ENCODE results near the gene CDH8. TPM values are rescaled to one million over a fixed set of nuclear protein-coding genes. Genes with fewer than 3 reads are reported as not detected.

CDH8 gene
- total and polyA plus RNA-seq, 8 donors = 0.05 to 0.20 (median 0.15) TPM; not detected in 4

DNA sequence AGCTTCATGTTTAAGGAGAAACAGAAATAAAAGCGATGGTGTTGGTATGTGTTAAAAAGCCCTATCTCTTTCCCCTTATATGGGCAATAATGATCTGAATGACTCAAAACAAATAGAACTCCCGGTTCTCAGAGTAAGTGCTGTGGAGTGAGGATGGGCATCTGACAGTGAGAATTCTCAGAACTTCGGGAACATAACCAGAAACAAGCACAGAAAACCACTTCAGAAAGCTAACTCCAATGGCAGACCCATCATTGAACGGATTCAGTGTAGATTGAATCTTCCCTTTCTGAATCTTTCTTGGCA is 67.2 kb downstream of the CDH8 start:
- Histone ChIP-seq H3K27ac (no peak overlapping the region), H3K9me3 (no peaks in the 10 kb centered on the region), H3K36me3 (no peaks in the 10 kb centered on the region), H3K4me1 (no peaks in the 10 kb centered on the region), H3K27me3 (no peaks in the 10 kb centered on the region), H3K4me3 (no peak overlapping the region)
- TF ChIP-seq CTCF (IDR thresholded peaks at IDR 0.05) = no peak
- intact Hi-C loops (cut with DNase I) = no loop called here
- FAIRE-seq (no peak), ATAC-seq (no peak), DNase-seq (no peak)
- 27 to 42% methylated on average over 4 of the region's 4 CpGs for WGBS, 2 donors

- TF ChIP-seq CTCF (IDR thresholded peaks at IDR 0.05) = no peak
- Histone ChIP-seq H3K27me3 (no peaks in the 10 kb centered on the region), H3K4me1 (no peaks in the 10 kb centered on the region), H3K9me3 (no peaks in the 10 kb centered on the region), H3K27ac (no peak overlapping the region), H3K36me3 (no peaks in the 10 kb centered on the region), H3K4me3 (no peak overlapping the region)
- intact Hi-C loops (cut with DNase I) = no loop called here
- no peak for ATAC-seq
- 29 to 32% methylated on average over 7 of the region's 7 CpGs for WGBS, 2 donors
- DNase-seq = no peak
- FAIRE-seq = no peak
Observed at GRCh38 chr16:61968242-61969076, 67.8 kb downstream of the CDH8 start.

DNA sequence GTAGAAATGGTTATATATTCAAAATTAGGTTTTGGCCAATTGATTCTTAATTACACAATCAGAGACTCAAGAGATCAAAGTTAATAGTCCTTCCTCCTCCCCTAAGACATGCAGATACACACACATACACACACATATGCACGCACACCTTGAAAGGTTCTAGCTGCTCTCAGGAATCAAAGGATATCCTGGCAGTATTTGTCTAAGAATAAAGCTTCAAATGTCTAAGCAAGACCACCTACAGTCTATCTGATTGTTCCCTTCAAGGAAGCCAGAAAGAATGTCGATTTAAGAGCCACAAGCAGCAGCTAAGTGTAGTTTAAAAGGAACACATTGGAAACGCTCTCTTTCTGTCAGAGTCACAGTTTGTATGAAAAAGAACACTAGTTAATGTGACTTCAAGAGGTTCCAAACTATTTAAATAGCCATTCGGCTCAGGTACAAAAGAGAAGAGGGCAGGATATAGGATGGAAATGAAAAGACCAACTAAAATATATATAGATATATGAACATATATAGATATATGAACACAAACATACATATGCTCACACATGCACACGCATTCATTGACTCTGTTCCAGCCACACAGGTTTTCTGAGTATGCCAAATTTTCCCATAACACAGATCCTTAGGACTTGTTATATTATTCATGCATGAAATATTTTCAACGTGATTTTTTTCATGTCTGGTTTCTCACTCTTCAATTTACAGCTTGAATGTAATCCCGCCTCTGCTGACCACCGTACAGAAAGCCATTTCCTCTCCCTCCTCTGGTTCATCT is 79.0 kb downstream of the CDH8 start:
- DNase-seq = no peak
- no peak overlapping the region for H3K27ac ChIP-seq
- peaks cover 0 to 4% (median 0%) of the 10 kb centered on the region in 4 donors for H3K27me3 ChIP-seq
- 23 to 45% methylated on average over 8 of the region's 8 CpGs for WGBS, 2 donors
- no peaks in the 10 kb centered on the region for H3K4me1 ChIP-seq
- ATAC-seq = no peak
- no peak for FAIRE-seq
- H3K36me3 ChIP-seq = no peaks in the 10 kb centered on the region
- no peak overlapping the region for H3K4me3 ChIP-seq
- no peaks in the 10 kb centered on the region for H3K9me3 ChIP-seq
- intact Hi-C loops (cut with DNase I) = no loop called here
- TF ChIP-seq CTCF (IDR thresholded peaks at IDR 0.05) = no peak

DNA sequence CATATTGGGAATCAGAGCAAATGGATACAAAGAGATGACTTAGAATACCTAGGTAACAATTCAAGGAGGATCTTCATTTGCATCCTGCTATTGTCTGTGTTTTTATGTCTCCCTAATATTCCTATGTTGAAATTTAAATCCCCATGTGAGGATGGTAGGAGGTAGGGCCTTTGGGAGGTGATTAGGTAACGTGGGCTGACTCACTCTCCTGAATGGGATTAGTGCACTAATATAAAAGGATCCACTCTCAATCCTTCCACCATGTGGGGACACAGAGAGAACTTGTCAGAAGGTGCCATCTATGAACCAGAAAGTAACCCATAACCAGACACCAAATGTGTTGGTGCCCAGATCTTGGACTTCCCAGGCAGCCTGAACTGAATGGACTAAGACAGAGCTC is 83.4 kb downstream of the CDH8 start:
- DNase-seq (no peak), ATAC-seq (no peak), FAIRE-seq (no peak)
- Histone ChIP-seq H3K36me3 (no peaks in the 10 kb centered on the region), H3K4me1 (no peaks in the 10 kb centered on the region), H3K4me3 (no peak overlapping the region), H3K27ac (no peak overlapping the region), H3K27me3 (peaks cover 0 to 4% (median 0%) of the 10 kb centered on the region in 4 donors), H3K9me3 (no peaks in the 10 kb centered on the region)
- intact Hi-C loops (cut with DNase I) = no loop called here
- 27 to 35% methylated on average over 1 of the region's 1 CpG for WGBS, 2 donors
- TF ChIP-seq CTCF (IDR thresholded peaks at IDR 0.05) = no peak

DNA sequence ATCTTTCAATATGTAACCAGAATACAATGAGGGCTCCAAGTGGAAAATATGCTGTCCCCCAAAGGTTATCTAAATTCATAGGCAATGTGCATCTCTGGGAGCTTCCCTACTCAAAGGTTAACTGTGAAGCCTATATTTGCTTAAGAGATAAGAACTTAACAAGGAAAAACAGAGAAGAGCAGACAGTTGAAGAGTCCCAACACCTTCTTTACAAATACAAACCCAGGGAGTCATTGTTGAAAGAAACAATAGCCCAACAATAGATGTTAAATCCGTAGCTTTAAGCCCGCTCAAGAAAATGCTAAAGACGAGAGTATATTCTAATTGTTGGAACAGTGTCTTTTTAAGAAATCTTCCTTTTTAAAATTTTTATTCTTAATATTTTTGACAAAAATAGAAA is 87.8 kb downstream of the CDH8 start:
- Histone ChIP-seq H3K4me1 (no peaks in the 10 kb centered on the region), H3K27me3 (no peaks in the 10 kb centered on the region), H3K36me3 (no peaks in the 10 kb centered on the region), H3K4me3 (no peak overlapping the region), H3K9me3 (no peaks in the 10 kb centered on the region), H3K27ac (no peak overlapping the region)
- intact Hi-C loops (cut with DNase I) = no loop called here
- 27 to 28% methylated on average over 3 of the region's 3 CpGs for WGBS, 2 donors
- FAIRE-seq = no peak
- ATAC-seq = no peak
- DNase-seq = no peak
- no peak for TF ChIP-seq CTCF (IDR thresholded peaks at IDR 0.05)

Data from pancreas (tissue), 10 donors.